HG03457 (cell line): ENCODE results near the gene MYT1.

Experiments used
- ATAC-seq: cut with Tn5 transposase; IDR thresholded peaks from one replicate; pipeline ENCODE4 v1.9.1; 2021; ENCODE audit warnings: moderate number of reproducible peaks; ENCODE audit not compliant: unreplicated experiment

MYT1 gene

DNA sequence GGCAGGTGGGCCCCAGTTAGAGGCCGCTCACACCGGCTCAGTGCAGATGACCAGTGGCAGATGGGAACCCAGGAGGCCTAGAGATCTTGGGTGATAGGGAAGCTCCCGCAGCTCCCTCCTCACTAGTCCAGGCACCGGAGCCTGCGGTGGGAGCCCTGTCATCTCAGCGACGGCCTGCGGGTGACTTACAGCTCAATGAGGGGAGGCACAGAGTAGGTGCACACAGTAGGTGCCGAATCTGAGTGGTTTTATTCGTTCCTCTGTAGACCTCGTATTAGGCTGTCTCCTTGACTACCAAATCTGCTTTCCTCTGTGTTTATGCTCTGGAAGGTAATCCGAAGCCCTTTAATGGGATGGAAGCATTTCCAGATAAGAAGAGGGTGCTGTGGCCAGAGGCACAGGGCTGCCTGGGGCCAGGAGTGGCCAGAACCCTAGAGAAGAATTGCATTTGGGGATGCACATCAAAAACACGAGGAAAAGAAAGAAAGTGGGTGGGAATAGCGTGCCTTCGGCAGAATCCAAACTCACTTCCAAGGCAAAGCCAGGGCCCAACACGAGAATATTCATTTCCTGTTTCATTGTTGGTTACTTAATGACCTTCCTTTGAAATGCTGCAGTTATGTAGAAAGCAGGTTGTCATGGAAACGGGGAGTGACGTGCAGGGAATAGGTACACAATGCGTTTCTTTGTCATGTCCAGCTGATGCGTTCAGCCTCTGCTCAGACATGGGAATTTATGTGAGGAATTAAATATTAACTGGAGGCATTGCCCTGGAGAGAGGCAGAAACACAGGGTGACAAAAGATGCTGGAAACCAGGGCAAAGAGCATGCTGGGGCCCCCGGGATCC lies 24.7 kb downstream of the MYT1 start:
- no peak for ATAC-seq

DNA sequence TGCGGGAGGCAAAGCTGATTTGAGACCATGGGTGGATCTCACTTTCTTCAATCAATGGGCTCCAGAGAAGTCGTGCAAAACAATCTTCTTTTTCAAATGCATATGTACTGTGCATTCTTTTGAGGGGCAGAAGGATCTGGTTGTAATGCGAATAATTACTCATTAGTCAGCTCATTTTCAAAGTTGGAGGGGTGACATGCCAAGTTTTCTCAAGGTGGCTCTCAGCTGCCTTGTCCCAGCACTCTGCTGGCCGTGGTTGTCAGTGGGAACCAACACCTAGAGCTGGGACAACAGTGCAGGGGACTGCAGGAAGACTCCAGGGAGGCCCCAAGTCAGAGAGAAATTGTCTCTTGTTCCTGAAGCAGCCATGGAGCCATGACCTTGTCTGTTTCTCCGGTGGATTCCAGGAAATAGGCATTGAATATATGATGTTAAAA lies 25.3 kb downstream of the MYT1 start:
- no peak for ATAC-seq

DNA sequence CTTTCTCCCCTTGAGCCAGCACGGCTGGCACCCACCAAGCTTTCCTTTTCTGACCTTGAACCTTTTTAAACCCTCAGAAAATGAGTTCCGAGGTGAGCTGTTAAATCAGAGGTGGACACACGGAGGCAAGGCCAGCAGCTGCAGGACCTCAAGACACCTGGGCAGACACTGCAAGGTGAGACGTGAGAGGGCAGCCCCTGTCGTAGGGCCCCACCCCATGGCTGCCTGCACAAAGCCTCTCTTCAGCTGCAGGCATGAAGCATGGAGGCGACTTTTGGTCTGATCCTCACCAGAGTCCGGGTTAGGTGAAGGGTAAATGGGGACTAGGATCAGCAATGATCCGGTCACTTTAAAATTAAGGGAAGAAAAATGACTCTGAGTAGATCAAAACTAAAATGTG lies 25.7 kb downstream of the MYT1 start:
- no peak for ATAC-seq

DNA sequence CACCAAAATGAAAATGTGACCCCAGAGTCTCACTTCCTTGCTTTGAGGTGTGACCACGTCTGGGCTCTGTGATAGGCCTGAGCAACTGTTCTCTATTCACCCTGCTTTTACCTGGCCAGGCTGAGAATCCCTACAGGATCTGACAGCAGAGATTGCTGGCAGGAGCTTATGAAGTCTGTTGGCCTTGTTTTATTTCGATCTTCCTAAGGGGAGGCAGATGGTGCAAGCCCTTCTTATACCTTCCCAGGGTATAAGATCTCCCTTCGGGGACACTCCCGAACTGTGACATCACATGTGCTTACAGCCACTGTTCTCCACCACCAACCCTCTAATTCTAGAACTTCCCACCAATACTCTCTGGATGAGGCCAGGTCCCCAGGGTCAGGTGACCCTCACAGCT lies 26.8 kb downstream of the MYT1 start:
- no peak for ATAC-seq

DNA sequence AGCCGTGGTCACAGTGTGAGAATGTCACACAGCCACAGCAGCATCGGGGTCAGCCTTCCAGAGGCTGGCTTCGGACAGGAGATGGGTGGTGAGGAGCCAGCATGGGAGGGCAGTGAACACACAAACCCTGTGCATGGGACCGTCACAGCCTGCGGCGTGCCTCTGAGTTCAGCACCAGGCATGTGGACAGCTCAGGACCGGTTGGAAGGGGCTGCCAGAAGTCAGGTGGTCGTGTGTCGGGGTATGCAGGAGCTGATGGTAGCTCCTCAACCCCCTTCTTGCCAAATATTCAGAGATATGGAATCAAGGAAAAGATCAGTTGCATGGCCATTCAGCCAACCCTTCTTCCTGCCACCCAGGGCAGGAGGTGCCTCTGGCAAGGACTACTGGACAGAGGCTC lies 28.2 kb downstream of the MYT1 start:
- no peak for ATAC-seq

DNA sequence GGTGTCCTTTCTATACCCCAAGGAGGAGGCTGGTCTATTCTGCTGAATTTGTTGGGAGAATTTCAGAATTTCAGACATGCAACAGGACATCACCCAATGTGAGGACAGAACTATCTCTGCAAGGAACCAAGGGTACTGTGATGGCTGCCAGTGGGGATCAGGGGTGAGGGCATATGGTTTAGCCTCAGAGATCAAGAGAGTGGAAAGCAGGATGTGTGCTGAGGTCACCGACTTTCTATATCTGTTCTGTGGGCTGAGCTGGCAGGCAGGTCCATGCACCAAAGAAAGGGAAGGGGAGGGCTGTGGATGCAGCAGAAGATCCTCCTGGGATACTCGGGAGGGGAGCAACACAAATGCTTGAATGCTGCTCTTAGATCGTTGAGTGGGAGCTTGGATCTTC lies 28.8 kb downstream of the MYT1 start:
- ATAC-seq = no peak

DNA sequence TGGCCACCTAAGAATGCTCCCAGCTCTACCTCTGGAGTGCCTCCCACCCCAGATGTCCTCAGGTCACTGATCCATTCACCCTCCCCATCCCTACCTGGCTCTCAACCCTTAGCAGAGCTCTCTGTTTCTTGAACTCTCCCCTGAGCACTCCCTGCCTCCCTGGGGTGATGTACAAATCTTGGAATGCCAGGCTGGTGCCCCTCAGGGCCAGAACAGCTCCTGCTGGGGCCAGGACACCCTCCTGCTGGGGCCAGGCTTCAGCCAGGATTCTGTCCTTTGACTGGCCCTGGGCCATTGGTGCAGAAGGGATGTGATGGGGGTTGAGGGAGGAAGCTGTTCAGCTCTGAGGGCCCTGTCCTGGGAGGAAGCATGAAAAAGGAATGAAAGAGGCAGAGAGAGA lies 30.0 kb downstream of the MYT1 start:
- no peak for ATAC-seq

DNA sequence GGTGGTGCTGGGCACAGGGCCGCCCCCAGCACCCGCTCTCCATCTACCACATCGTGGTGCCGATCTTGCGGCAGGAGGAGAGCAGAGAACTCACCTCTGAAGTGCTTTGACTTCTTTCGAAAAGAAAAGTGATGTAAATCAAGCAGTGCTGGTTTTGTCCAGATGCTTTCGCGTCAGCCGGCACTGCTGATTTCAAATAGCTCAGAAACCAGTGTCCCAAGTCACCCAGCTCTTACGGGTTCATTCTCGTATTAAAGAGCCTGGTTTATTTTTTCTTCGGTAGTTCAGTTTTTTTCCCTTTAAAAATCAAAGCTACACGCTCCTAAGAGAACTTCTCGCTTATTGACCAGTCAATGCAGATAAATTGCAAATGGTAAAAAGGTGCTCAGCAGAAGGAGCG lies 32.1 kb downstream of the MYT1 start:
- no peak for ATAC-seq

DNA sequence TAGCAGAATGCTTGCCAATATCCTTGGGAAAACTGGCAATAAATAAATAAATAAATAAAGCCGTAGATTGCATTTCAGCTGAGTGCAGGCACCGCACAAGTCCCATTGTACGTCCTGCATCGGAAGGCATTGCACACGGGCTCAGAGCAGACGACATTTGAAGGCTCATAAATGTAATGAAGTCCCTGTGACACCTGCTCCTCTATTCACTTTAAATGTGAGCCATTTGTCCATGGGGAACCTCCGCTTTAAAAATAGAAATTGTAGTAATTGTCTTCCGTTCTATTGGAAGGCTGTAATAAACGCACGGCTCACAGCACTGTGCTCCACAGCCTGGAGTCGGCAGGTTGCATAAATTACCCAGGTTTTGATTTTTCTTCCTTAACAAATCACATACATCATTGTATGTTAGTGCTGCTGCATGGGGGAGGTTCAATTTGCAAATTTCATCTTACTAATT lies 32.6 kb downstream of the MYT1 start:
- ATAC-seq = no peak

DNA sequence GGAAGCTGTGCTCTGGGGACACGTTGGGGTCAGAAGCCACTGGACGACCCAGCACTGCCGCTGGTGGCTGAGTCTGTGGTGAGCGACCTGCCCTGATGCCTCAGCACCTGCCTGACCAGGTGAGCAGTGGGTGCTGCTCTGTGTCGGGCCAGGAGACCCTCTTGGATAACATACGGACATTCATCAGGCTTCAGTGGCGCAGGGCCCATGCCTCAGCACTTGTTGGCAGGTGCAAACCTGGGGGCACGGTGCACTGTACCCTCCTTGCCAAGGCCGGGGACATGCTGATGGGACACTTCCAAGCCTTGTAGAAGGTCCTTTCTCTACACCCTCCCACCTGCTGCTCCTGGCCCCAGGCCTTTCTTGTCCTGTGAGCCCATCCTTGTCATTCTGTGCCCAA lies 34.1 kb downstream of the MYT1 start:
- no peak for ATAC-seq

DNA sequence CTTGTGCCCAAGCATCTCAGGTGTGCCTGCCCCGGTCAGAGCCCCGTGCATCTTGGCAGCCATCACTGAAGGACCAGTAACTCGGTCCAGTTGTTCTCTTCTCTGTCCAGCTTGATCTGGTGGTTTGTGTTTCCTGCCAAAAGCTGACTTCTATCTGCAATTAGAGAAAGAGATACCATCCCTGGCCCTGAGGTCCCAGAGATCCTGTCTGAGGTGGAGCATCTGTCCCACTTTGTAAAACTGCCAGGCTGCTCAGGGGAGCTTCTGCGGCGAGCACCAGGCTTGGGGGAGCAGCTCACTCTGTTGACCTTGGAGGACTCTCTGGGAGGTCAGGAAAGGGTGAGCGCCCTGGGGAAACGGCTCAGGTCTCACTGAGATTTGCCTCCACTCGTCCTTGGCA lies 35.1 kb downstream of the MYT1 start:
- ATAC-seq = no peak

DNA sequence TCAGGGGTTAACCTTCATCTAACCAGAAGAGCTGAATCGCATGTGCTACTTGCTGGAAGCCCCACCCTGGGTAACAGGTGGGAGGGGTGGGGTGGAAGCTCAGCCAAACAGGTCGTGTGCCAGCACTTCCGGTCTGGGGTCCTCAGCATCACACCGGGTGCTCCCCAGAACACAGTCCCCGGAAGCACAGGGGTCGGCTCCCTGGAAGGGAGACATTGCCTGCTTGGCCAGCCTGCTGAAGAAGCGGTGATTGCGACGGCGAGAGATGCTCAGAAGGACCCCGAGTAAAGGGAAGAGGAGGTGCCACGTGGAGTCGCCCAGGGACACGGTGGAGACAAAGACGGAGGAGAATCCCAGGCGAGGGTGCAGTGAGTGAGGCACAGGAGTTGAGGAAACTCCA lies 36.5 kb downstream of the MYT1 start:
- no peak for ATAC-seq

DNA sequence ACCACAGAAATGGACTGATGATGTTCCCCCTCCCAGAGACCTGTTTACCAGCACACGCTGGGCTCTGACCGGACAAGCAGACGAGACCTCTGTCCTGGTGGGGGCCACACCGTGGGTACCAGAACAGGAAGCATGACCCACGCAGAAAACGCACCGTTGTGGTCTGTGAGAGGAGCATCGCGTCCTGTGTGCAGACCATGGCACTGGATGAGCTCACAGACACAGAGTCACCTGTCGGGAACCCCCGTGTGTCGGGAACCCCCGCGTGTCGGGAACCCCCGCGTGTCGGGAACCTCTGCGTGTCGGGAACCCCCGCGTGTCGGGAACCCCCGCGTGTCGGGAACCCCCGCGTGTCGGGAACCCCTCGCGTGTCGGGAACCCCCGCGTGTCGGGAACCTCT lies 37.4 kb downstream of the MYT1 start:
- no peak for ATAC-seq

DNA sequence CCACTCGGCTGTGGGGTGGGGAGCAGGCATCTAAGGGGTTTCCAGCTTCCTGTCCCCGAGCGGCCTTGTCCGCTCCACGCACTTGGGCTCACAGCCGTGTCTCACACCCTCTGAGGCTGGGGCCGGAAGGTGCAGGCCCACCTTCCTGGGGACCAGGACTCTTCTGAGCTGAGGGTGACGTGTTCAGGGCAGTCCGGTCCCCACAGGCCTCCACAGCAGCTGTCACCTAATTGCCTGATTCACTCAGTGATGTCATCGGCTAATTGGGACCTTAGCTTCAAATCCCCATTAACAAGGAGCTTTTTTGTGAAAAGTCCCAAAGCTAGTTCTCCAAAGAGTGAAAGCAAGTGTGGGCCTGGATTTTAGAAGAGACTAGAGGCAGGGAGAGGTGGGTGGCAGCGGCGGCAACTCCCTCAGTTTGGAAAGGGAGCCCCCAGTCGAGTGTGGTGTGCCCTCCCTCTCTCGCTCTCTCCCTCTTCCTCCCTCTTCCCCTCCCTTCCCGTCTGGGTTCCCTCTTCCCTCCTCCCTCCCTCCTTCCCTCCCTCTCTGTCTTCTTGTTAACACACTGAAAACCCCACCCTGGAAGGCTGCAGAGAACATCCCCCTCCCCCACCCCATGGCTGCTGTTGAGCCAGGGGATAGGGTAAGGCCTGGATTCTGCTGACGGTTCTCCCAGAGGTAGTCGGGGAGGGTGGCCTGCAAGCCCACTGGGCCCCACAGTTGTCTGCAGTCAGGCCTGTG lies 39.0 kb downstream of the MYT1 start:
- no peak for ATAC-seq

DNA sequence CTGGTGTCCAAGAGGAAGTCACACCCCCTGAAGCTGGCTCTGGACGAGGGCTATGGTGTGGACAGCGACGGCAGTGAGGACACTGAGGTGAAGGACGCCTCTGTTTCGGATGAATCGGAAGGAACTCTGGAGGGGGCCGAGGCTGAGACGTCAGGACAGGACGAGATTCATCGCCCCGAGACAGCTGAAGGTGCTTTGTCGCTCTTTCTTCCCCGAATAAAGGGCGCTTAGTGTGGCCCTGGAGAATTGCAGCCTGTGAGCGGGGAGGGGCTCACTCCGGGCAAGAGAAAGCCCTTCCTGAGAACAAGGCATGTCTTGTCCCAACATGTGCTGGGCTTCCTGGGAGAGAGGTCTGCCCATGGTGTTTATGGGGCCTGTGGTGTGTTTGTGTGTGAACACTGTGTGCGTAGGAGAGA lies 41.4 kb downstream of the MYT1 start:
- no peak for ATAC-seq

DNA sequence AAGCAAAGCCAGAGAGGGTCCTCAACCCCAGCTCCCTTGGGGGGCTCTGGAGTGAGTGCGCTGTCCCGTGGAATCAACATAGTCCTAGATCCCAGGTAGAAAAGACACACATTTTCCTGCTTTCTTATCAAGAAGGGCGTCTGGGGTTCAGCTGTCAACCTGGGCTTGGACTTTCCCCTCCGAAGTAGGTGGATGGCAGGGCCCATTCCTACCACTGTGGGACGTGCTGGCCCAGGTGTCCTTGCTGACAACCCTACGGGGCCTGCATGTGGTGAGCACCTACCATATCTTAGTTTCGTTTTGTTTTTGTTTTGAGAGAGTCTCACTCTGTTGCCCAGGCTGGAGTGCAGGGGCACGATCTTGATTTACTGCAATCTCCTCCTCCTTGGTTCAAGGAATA lies 42.4 kb downstream of the MYT1 start:
- no peak for ATAC-seq

DNA sequence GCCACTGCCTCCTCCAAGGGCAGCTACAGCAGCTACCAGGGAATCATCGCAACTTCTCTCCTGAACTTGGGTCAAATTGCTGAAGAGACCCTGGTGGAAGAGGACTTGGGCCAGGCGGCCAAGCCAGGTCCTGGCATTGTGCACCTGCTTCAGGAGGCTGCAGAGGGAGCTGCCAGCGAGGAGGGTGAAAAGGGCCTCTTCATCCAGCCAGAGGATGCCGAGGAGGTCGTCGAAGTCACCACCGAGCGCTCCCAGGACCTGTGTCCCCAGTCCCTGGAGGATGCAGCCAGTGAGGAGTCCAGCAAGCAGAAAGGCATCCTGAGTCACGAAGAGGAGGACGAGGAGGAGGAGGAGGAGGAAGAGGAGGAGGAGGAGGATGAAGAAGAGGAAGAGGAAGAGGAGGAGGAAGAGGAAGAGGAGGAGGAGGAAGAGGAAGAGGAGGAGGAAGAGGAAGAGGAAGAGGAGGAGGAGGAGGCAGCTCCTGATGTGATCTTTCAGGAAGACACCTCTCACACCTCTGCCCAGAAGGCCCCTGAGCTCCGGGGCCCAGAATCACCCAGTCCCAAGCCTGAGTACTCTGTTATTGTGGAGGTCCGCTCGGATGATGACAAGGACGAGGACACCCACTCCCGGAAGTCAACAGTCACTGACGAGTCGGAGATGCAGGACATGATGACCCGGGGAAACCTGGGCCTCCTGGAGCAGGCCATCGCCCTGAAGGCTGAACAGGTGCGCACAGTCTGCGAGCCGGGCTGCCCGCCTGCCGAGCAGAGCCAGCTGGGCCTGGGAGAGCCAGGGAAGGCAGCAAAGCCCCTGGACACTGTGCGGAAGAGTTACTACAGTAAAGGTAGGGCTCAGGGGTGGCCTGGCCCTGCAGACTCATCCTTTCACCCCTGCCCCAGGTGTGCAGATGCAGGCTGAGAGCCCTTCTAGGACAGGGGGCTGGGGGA lies 43.7 kb downstream of the MYT1 start:
- no peak for ATAC-seq

DNA sequence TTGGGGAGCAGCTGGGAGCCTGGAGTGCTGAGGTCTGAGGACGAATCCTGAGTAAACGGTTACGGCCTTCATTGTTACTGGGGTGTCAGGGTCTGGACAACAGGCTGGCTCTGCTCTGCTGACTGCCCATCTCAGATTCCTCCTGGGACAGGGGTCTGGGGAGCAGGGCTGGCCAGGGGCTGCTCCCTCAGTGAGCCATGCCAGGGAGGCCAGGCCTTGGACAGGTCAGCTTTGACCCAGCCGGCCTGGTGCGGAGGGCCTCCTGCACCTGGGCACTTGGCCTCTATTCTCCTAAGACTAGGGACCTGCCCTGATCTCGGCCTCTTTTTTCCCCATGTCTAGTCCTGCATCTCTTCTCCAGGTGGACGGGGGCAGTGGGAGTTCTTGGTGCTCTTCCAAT lies 44.9 kb downstream of the MYT1 start:
- no peak for ATAC-seq

DNA sequence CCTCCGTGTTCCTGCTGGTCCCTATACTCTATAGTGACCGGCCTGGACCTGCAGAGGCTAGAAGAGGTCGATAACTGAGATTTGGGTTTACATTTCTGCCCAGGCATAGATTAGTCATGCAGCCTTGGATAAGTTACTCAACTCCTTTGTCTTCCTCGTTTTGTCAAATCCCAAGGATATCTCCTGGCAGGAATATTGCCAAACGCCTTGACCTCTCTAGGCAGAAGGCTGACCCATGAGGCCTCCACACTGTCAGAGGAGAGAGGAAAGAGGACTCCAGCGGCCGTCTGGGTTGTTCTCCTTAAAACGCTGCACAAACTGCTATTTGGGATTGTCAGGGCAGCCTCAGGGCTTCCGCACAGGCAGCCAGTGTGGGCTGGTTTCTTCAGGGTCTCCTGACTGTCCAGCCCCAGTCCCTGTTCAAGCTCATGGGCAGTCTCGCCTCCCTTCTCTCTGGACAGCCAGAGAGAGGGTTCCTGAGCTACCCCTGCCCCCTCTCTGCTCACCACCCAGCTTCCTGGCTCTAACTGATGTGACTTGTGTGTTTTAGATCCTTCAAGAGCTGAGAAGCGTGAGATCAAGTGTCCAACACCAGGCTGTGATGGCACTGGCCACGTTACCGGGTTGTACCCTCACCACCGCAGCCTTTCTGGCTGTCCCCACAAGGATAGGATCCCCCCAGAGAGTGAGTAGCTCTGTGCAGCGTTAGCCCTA lies 46.6 kb downstream of the MYT1 start:
- ATAC-seq = no peak

DNA sequence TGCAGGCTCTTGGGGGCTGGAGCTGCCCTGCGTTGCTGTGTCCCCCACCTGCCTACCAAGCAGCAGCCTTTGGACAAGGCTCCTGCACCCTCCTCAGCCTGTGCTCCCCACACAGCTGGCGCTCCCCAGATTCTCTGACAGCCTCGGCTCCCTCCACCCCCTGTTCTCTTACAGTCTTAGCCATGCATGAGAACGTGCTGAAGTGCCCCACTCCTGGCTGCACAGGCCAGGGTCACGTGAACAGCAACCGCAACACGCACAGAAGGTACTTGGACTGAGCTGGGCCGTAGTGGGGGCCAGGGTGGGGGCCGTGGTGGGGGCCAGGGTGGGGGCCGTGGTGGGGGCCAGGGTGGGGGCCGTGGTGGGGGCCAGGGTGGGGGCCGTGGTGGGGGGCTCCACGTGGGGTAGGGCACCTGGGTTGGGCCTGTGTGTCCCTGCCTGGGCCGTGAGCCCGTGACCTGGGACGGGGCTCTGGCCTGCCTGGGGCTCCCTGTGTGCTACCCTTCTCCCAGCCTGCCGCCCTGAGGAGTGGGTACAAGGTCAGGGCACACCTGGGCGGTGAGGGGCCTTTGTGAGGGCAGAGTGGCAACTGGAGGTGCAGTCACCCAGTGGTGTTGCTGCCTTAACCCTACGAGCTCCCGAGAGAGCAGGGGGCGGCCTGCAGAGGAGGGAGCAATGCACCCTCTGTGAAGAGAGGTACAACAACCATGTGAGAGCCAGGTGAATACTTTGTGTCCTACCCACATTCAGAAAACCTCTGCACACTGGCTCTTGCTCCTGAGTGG lies 47.8 kb downstream of the MYT1 start:
- ATAC-seq = no peak
